ENCODE data around the gene TMTC3.
"Not testable (repeated sequence)": the region's sequence is repeated elsewhere in the genome, so short reads cannot be mapped to it uniquely, and the experiment has no call there.

The TMTC3 gene

GRCh38 chr12:88141774-88142609 is at the start of gene TMTC3, which contains the start of gene CEP290:
Gene TMTC3, plus strand, starts transcription at chr12:88142307. Its CDS starts 6,009 bp downstream, at chr12:88148316.
Gene CEP290, minus strand, starts transcription at chr12:88142088. Its CDS starts 781 bp downstream, at chr12:88141307.
- intact Hi-C loops (cut with DNase I) = loop anchor here (5.0 kb wide), 1 partner anchor 110 kb away; no protein-coding TSS in a partner anchor
- DNase-seq = peak; percentile 94 to 99 (median 98)

DNA sequence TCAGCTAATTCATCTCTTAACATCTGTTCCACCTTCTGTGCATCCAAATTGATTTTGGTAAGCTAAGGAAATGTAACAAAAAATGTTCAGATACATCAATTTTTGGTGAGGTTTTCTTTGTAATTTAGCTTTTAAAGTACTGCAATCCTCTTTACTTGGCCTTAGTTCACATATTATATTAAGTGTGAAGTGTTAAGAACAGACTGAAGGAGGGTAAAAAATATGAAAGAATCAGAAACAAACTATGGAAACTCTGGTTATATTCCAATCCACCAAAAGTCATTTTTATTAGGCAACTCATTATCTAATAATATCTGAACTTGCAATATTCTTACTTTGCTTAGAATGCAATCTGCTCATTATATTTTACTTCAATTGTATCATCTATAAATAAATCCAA is 49.3 kb upstream of the TMTC3 start:
- no peak for DNase-seq

DNA sequence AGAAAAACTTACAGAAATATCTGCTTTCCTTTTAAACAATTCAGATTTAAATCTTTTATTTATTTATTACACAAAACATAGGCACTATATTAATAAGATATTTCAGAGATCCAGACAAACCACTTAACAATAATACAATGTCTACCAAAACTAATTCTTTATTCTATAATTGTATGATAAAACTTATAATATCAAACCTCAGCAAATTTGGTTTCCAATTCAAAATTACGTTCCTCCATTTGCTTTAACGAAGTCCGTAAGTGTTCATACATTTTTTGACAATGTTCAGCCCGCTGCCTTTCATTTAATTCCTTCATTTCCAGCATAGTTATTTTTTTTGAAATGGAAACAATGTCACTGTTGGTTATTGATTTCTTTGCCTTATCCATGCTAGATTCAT is 48.5 kb upstream of the TMTC3 start:
- intact Hi-C loops (cut with DNase I) = no loop called here
- DNase-seq = no peak

More for the DNA sequence above, 49.3 kb upstream of the TMTC3 start:
- intact Hi-C loops (cut with DNase I) = no loop called here

GRCh38 chr12:88108021-88108420 is 34.1 kb upstream of the TMTC3 start:
- intact Hi-C loops (cut with DNase I) = no loop called here
- DNase-seq = no peak

- intact Hi-C loops (cut with DNase I) = no loop called here
- DNase-seq = no peak
Observed at GRCh38 chr12:88111074-88111652, 30.9 kb upstream of the TMTC3 start.

DNA sequence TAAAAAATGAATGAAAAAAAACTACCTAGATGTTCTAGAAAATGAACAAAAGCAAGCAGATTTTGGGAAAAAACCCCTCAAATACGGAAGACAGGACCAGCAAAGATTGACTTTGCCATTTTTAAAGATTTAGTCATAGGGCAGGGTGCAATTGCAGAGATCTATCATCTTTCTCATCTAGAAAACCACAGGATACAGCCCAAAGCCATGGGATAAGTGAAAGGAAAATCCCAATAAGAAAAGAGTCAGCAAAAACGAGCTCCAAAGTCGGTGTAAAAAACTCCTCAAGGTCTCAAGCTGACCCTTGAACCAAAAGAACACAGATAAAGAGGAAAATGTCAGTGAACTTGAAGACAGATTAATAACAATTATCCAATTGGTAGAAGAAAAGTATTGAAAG is 28.2 kb upstream of the TMTC3 start:
- no peak for DNase-seq
- intact Hi-C loops (cut with DNase I) = no loop called here

DNA sequence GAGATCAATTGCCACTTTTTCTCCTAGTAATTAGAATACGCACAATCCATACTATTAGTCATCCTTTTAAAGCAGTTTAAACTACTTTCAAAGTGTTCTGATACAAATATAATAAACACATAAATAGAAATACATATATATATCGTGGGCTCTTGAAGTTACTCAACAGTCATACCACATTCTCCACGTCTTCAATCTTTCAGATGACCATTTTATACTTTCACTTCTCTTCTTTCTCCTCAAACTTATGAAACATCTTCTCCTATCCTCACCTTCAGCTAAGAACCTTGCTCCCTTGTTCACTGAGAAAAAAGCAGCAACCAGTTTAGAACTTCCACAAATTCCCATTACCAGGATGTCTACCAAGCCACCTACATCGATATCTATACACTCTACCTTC is 19.4 kb upstream of the TMTC3 start:
- intact Hi-C loops (cut with DNase I) = no loop called here
- no peak for DNase-seq

GRCh38 chr12:88127099-88127498 is 15.0 kb upstream of the TMTC3 start:
- intact Hi-C loops (cut with DNase I) = no loop called here
- no peak for DNase-seq

DNA sequence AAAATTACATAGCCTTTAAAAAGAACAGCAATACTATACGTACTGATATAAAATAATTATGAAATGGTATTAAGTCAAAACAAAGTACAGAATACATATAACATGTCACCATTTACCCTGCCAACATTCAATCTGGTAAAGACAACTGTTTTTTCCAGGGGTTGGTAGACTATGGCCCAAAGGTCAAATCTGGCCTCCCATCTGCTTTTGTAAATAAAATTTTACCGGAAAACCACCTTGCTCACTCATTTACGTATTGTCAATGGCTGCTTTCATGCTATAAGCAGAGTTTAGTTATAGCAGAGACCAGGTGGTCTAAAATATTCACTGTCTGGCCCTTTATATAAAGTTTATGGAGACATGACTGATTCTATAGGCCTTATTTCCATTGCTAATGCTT is 14.3 kb upstream of the TMTC3 start:
- intact Hi-C loops (cut with DNase I) = no loop called here

DNA sequence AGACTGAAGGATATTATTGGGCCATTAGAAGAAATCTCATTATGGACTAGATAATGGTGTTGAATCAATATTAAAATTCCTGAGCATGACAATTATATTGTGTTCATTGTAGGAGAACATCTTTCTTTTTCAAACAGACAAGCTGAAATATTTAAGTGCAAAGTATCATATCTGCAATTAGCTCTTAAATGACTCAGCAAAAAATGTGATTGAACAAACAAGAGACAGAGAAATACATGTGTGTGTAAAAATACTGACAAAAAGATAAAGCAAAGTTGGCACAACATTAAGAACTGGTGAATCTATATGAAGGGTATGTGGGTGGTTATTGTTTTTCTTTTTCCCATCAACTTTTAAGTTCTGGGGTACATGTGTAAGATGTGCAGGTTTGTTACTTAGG is 9.7 kb upstream of the TMTC3 start:
- intact Hi-C loops (cut with DNase I) = no loop called here

More for the DNA sequence above, 14.3 kb upstream of the TMTC3 start:
- no peak for DNase-seq

DNA sequence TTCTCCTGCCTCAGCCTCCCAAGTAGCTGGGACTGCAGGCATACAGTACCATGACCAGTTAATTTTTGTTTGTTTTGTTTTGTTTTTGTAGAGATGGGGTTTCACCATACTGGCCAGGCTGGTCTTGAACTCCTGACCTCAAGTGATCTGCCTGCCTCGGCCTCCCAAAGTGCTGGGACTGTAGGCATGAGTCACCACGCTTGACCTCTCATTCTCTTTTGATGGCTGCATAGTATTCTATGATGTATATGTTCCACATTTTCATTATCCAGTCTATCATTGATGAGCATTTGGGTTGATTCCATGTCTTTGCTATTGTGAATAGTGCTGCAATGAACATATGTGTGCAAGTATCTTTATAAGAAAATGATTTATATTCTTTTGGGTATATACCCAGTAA is 8.9 kb upstream of the TMTC3 start:
- intact Hi-C loops (cut with DNase I); DNase-seq: not testable (repeated sequence)

More for the DNA sequence above, 9.7 kb upstream of the TMTC3 start:
- DNase-seq = no peak

DNA sequence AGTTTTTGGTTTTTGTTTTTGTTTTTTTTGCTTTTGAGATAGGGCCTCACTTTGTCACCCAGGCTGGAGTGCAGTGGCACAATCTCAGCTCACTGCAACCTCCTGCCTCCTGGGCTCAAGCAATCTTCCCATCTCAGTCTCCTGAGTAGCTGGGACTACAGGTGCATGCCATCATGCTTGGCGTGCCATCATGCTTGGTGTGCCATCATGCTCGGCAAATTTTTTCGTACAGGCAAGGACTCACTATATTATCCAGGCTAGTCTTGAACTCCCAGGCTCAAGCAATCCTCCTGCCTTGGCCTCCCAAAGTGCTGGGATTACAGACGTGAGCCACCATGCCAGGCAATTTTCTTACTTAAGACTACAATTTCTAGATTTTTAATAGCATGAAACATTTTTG is 2.4 kb upstream of the TMTC3 start:
- intact Hi-C loops (cut with DNase I) = loop anchor here (5.0 kb wide), 1 partner anchor 107 kb away; no protein-coding TSS in a partner anchor
- DNase-seq = not testable (repeated sequence)

DNA sequence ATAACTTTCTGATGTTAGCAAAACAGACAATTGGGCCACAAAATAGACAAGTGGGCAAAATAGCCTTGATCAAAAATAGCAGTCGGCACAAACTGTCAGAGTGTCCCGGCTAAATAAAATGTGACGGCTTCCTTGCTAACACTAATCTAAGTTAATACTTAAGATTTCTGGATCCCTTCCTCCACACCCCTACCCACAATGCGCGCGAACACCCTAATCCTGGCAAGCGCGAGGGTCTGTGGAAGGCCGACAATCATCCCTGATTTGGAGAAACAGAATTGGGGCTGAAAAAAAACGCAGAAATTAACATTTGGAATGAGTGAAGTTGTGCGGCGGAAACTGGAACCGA is 708 bp upstream of the TMTC3 start:
- intact Hi-C loops (cut with DNase I) = loop anchor here (5.0 kb wide), 1 partner anchor 109 kb away; no protein-coding TSS in a partner anchor
- DNase-seq = no peak

- DNase-seq = peak in 35 of 42 donors; percentile 12 to 68 (median 40)
- intact Hi-C loops (cut with DNase I) = loop anchor here (5.0 kb wide), 1 partner anchor 110 kb away; no protein-coding TSS in a partner anchor
Observed at GRCh38 chr12:88142610-88142991, 494 bp downstream of the TMTC3 start.

DNA sequence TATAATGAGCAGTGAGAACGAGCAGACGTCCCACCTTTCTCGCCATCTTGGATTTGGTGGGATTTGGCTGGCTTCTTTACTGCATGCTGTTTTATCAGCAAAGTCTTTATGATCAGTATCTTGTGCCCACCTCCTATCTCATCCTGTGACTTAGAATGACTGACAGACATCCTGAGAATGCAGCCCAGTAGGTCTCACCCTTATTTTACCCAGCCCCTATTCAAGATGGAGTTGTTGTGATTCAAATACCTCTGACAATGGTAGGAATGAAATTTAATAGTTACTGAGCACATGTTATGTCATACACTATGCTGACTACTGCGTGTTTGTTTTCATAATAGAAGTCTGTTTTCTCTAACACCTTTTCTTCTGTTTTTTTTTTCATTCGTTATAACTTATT is 1.9 kb downstream of the TMTC3 start:
- DNase-seq = no peak
- intact Hi-C loops (cut with DNase I) = loop anchor here (5.0 kb wide), 1 partner anchor 112 kb away; no protein-coding TSS in a partner anchor

DNA sequence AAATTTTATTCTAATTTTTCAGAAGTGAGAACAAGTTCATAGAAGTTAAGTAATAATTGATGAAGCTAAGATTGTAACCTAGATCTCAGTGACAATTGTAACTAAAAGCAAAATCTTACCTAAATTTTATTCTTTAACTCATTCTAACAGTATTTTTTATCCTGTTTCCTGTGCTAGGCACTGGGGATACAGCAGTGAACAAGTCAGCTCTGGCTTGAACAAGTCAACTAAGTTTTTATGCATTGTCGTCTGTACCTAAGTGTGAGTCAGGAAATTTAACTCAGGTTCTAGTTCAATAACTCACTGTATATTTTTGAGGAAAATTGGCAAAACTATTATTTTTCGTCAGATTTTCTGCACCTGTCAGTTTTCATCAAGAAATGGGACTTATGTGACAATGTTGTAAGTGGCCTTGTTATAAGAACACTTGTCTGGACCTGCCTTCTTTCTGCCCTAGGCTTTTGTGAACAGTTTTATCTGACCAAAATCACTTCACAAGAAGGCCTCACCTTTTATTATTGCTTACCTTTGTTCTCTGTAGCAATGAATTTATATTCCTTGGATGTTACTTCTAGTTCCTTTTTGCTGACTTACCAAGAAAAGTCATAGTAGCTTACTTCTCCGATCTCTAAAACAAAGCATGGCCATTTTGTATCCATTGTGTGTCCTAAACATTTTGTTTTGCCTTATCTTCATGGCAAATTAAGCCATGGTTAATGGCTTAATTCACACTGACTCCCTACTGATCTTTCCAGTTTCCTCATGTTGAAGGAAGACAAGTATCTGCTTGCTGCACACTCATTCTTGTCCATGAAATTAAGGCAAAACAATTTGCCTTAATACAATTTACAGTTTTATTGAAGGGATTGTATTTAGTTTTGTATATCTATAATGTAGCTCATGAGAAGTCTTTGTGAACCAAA is 2.7 kb downstream of the TMTC3 start:
- no peak for DNase-seq
- intact Hi-C loops (cut with DNase I) = loop anchor here (5.0 kb wide), 1 partner anchor 113 kb away; no protein-coding TSS in a partner anchor

- intact Hi-C loops (cut with DNase I) = no loop called here
- no peak for DNase-seq
Observed at GRCh38 chr12:88145567-88146505, 3.7 kb downstream of the TMTC3 start.

- no peak for DNase-seq
- intact Hi-C loops (cut with DNase I) = no loop called here
Observed at GRCh38 chr12:88150063-88150462, 8.0 kb downstream of the TMTC3 start.
